GM21423 (cell line): ENCODE measurements around the gene DLG5.

Experiments
- ATAC-seq: cut with Tn5 transposase; IDR thresholded peaks from one replicate; pipeline ENCODE4 v1.9.1; 2021; ENCODE audit warnings: mild to moderate bottlenecking, moderate library complexity; ENCODE audit not compliant: unreplicated experiment

Gene DLG5

GRCh38 chr10:77872151-77872946 lies 54.2 kb downstream of the DLG5 start:
- ATAC-seq = no peak

GRCh38 chr10:77869626-77870420 lies 56.7 kb downstream of the DLG5 start:
- no peak for ATAC-seq

GRCh38 chr10:77868523-77868922 lies 58.0 kb downstream of the DLG5 start:
- no peak for ATAC-seq

GRCh38 chr10:77867124-77867719 lies 59.3 kb downstream of the DLG5 start:
- ATAC-seq = no peak

GRCh38 chr10:77866598-77866997 lies 60.0 kb downstream of the DLG5 start:
- ATAC-seq = no peak

- ATAC-seq = no peak
Observed at GRCh38 chr10:77865580-77866324, 60.8 kb downstream of the DLG5 start.

- no peak for ATAC-seq
Observed at GRCh38 chr10:77864151-77864851, 62.3 kb downstream of the DLG5 start.

GRCh38 chr10:77863446-77863845 lies 63.1 kb downstream of the DLG5 start:
- ATAC-seq = no peak

GRCh38 chr10:77862595-77862994 lies 64.0 kb downstream of the DLG5 start:
- ATAC-seq = no peak

GRCh38 chr10:77861366-77861765 lies 65.2 kb downstream of the DLG5 start:
- no peak for ATAC-seq

- no peak for ATAC-seq
Observed at GRCh38 chr10:77859865-77860282, 66.7 kb downstream of the DLG5 start.

- ATAC-seq = no peak
Observed at GRCh38 chr10:77859200-77859864, 67.2 kb downstream of the DLG5 start.

GRCh38 chr10:77857272-77857671 lies 69.3 kb downstream of the DLG5 start:
- ATAC-seq = no peak

GRCh38 chr10:77856566-77856965 lies 70.0 kb downstream of the DLG5 start:
- no peak for ATAC-seq

GRCh38 chr10:77855404-77856155 lies 71.0 kb downstream of the DLG5 start:
- no peak for ATAC-seq

GRCh38 chr10:77854115-77854514 lies 72.4 kb downstream of the DLG5 start:
- ATAC-seq = no peak

GRCh38 chr10:77853256-77853655 lies 73.3 kb downstream of the DLG5 start:
- no peak for ATAC-seq

- no peak for ATAC-seq
Observed at GRCh38 chr10:77850620-77851231, 75.8 kb downstream of the DLG5 start.
